Testis (tissue), 3 donors: Measurements from ENCODE around the gene HERC5. TPM values are rescaled to one million over a fixed set of nuclear protein-coding genes. Genes with fewer than 3 reads are reported as not detected.
A peak's percentile ranks its signal among the peaks of the same experiment; 100 is the strongest.
"Not testable (repeated sequence)": the region's sequence is repeated elsewhere in the genome, so short reads cannot be mapped to it uniquely, and the experiment has no call there.

Experiments used
- DNase-seq: peaks from one replicate; pipeline ENCODE4 v3.0.0-alpha.2; 2019
- H3K27ac ChIP-seq, 2 donors: fragments of 200-600 bp; sonication (generic); one replicate each; pipeline ENCODE4 v1.5.1; 2019
- H3K27me3 ChIP-seq: fragments of 200-600 bp; sonication (generic); one replicate; pipeline ENCODE4 v1.5.1; 2019
- H3K36me3 ChIP-seq: fragments of 200-600 bp; sonication (generic); one replicate; pipeline ENCODE4 v1.5.1; 2017; ENCODE audit warnings: low read depth; ENCODE audit errors: missing control alignments
- H3K4me1 ChIP-seq: fragments of 200-600 bp; sonication (generic); one replicate; pipeline ENCODE4 v1.5.1; 2019
- H3K4me3 ChIP-seq, 2 donors: fragments of 200-600 bp; sonication (generic); one replicate each; pipeline ENCODE4 v1.5.1; 2017 to 2019
- H3K9me3 ChIP-seq: fragments of 200-600 bp; sonication (generic); one replicate; pipeline ENCODE4 v1.5.1; 2017
- CTCF ChIP-seq, 3 experiments: fragments of 450-650 bp in 2 of 3; fragments of 200-600 bp in 1 of 3; sonication (generic) in 1 of 3; IDR thresholded peaks; one replicate each; pipeline ENCODE4 v1.5.1; 2016 to 2019; ENCODE audit warnings: antibody characterized with exemption in 3 of 3, mild to moderate bottlenecking in 2 of 3, moderate library complexity in 1 of 3
- POLR2A ChIP-seq: fragments of 450-650 bp; IDR thresholded peaks from one replicate; pipeline ENCODE4 v1.6.1; 2017; ENCODE audit warnings: antibody characterized with exemption, mild to moderate bottlenecking, moderate library complexity
- WGBS, 2 donors: methylation state at CpG; one replicate each; pipeline ENCODE4 v1.1.5; 2018; 5-methylcytosine and 5-hydroxymethylcytosine counted together
- intact Hi-C: fragments of 100-400 bp; cut with DNase I; formaldehyde crosslinking; loops from one replicate; pipeline ENCODE4 v1.15.1; 2023; ENCODE audit warnings: low total_unique reads
- polyA plus RNA-seq: library from polyadenylated mRNA; stranded (reverse); fragments of 350-450 nt; fragmentation: Illumina TruSeq; extraction: RNeasy Lipid Tissue Mini Kit (QIAGEN cat#74804); gene quantifications from one replicate; pipeline ENCODE4 v1.2.3, GENCODE V29; 2014; ENCODE audit warnings: low read depth, low replicate concordance; ENCODE audit not compliant: insufficient read depth
- total RNA-seq, 2 donors: library from RNA; depleted of rRNA; stranded (reverse); fragments of >200 nt; gene quantifications; one replicate each; pipeline ENCODE4 v1.2.3, GENCODE V29; 2016

The HERC5 gene
- total and polyA plus RNA-seq, 3 donors from 2014 or later = 72.6 to 127 (median 111) TPM

DNA sequence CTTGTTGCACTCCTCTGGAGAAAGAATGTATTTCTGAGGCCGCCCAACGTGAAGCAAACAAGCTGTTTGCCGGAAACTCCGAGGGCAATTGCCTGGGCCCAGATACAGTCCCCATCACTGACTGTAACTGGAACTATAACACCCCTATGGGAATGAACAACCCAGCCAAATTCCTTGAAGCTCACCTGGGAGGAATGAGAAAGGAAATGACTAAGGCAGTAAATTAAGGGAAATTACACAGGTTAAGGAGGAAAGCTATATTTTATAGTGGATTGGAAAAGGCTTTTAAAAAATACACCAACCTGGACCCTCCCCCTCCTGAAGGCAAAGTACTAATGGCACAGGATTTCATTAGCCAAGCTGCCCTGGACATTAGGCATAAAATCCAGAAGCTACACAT, 11.7 kb upstream of the HERC5 start:
- Histone ChIP-seq H3K9me3 (no peaks in the 10 kb centered on the region), H3K27me3 (no peaks in the 10 kb centered on the region), H3K27ac (no peak overlapping the region), H3K36me3 (no peaks in the 10 kb centered on the region), H3K4me1 (peaks cover 24% of the 10 kb centered on the region), H3K4me3 (no peak overlapping the region)
- 67 to 82% methylated on average over 4 of the region's 4 CpGs for WGBS, 2 donors
- TF ChIP-seq CTCF (IDR thresholded peaks at IDR 0.05) (no peak), POLR2A (no peak)
- no peak for DNase-seq
- intact Hi-C loops = no loop called here

GRCh38 chr4:88446124-88446523, 10.8 kb upstream of the HERC5 start:
- 62 to 63% methylated on average over 3 of the region's 3 CpGs for WGBS, 2 donors
- H3K27ac ChIP-seq = peak overlapping the region in 1 of 2 donors; percentile 15
- DNase-seq = no peak

GRCh38 chr4:88447371-88448095, 9.4 kb upstream of the HERC5 start:
- Histone ChIP-seq H3K36me3 (no peaks in the 10 kb centered on the region), H3K27me3 (no peaks in the 10 kb centered on the region), H3K4me1 (peaks cover 18% of the 10 kb centered on the region), H3K27ac (peak overlapping the region; percentile 15 to 49), H3K9me3 (no peaks in the 10 kb centered on the region), H3K4me3 (no peak overlapping the region)
- TF ChIP-seq CTCF (IDR thresholded peaks at IDR 0.05) (no peak), POLR2A (no peak)
- intact Hi-C loops = no loop called here
- WGBS, 2 donors = 46 to 60% methylated on average over 5 of the region's 5 CpGs
- DNase-seq = peak; percentile 53

More at GRCh38 chr4:88446124-88446523, 10.8 kb upstream of the HERC5 start:
- Histone ChIP-seq H3K4me3 (no peak overlapping the region), H3K36me3 (no peaks in the 10 kb centered on the region), H3K4me1 (peaks cover 18% of the 10 kb centered on the region), H3K27me3 (no peaks in the 10 kb centered on the region), H3K9me3 (no peaks in the 10 kb centered on the region)
- intact Hi-C loops = no loop called here
- TF ChIP-seq POLR2A (no peak), CTCF (IDR thresholded peaks at IDR 0.05) (no peak)

DNA sequence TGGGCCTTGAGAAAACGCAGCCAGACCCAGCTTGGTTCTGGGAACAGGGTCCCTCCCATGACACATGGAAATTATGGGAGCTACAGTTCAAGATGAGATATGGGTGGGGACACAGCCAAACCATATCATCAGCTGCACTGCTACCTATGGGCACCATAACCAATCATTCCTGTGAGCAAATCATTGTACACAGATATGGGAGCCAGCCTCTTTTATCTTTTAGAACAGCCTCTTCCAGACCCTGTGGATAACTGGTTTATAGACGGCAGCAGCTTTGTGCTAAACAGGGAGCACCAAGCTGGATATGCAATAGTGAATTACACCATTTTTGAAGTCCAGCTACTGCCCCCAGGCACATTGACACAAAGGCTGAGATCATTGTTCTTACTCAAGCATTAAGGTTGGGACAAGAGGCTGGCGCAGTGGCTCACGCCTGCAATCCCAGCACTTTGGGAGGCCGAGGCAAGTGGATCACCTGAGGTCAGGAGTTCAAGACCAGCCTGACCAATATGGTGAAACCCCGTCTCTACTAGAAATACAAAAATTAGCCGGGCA, 8.6 kb upstream of the HERC5 start:
- Histone ChIP-seq H3K27ac (peak overlapping the region in 1 of 2 donors; percentile 19), H3K4me1 (peaks cover 18% of the 10 kb centered on the region)
- H3K36me3 ChIP-seq, DNase-seq, H3K4me3 ChIP-seq, H3K9me3 ChIP-seq, H3K27me3 ChIP-seq, intact Hi-C loops: not testable (repeated sequence)
- 74 to 83% methylated on average over 7 of the region's 7 CpGs for WGBS, 2 donors

- TF ChIP-seq POLR2A (no peak), CTCF (IDR thresholded peaks at IDR 0.05) (no peak)
- Histone ChIP-seq H3K4me1 (peaks cover 18% of the 10 kb centered on the region), H3K36me3 (no peaks in the 10 kb centered on the region), H3K9me3 (no peaks in the 10 kb centered on the region), H3K27me3 (no peaks in the 10 kb centered on the region), H3K27ac (peak overlapping the region in 1 of 2 donors; percentile 45), H3K4me3 (no peak overlapping the region)
- intact Hi-C loops = no loop called here
- DNase-seq = no peak
These were observed 8.0 kb upstream of the HERC5 start for GRCh38 chr4:88448889-88449288.
